Muscle of back (tissue), 10 donors: Measurements from ENCODE around the gene MTA1. TPM values are rescaled to one million over a fixed set of nuclear protein-coding genes. Genes with fewer than 3 reads are reported as not detected.

Experiments
- polyA plus RNA-seq, 10 donors: library from polyadenylated mRNA; unstranded; fragments of 120-200 nt; gene quantifications; one replicate each; pipeline ENCODE4 v1.2.1, GENCODE V29; 2013; ENCODE audit not compliant: insufficient read length in 10 of 10

The MTA1 gene
- polyA plus RNA-seq, 10 donors, result 53.6 to 88.0 (median 77.0) TPM

Other genes starting within 250 kb of the MTA1 start
- gene NUDT14, start 238.5 kb upstream of the MTA1 start, polyA plus RNA-seq, result 10 to 100 TPM in 8 of 10 donors, 1 to 10 TPM in 2; 7.3 to 19.6 (median 13.8) TPM
- 10 to 100 TPM; 29.6 to 45.7 (median 37.9) TPM for gene BTBD6, start 171.3 kb upstream of the MTA1 start, polyA plus RNA-seq
- gene BRF1, start 118.8 kb upstream of the MTA1 start, polyA plus RNA-seq, result 10 to 100 TPM; 17.7 to 28.4 (median 24.8) TPM
- gene PACS2, start 105.1 kb upstream of the MTA1 start, polyA plus RNA-seq, result 100 to 1,000 TPM in 1 of 10 donors, 10 to 100 TPM in 9; 68.7 to 112 (median 87.4) TPM
- gene TEX22, start 21.3 kb upstream of the MTA1 start, polyA plus RNA-seq, result 1 to 10 TPM in 6 of 10 donors, under 1 TPM in 4; 0.24 to 3.2 (median 1.1) TPM
- gene CRIP2, start 55.0 kb downstream of the MTA1 start, polyA plus RNA-seq, result 100 to 1,000 TPM; 168 to 264 (median 195) TPM
- 10 to 100 TPM; 27.5 to 85.2 (median 44.3) TPM for gene CRIP1, start 67.1 kb downstream of the MTA1 start, polyA plus RNA-seq
- gene TEDC1, start 71.4 kb downstream of the MTA1 start, polyA plus RNA-seq, result 1 to 10 TPM; 3.4 to 8.7 (median 5.9) TPM
- gene TMEM121, start 106.8 kb downstream of the MTA1 start, polyA plus RNA-seq, result 1 to 10 TPM; 1.0 to 3.7 (median 2.1) TPM